Measurements from ENCODE around the gene KIAA1143. TPM values are rescaled to one million over a fixed set of nuclear protein-coding genes. Genes with fewer than 3 reads are reported as not detected.

KIAA1143 gene
- total RNA-seq, 2 donors from 2014 or later: 16.9 to 28.9 TPM

- no peaks in the 10 kb centered on the region for H3K36me3 ChIP-seq
- no peak for TF ChIP-seq CTCF (IDR thresholded peaks at IDR 0.05)
- H3K27me3 ChIP-seq (replicated peaks; ENCODE audit: insufficient read depth): no peaks in the 10 kb centered on the region
- H3K4me3 ChIP-seq: peak overlapping the region; percentile 83
- ATAC-seq (ENCODE audit: insufficient number of reproducible peaks, low FRiP score, low read depth) (no peak), DNase-seq (ENCODE audit: low spot score) (no peak)
- peaks cover 5 to 13% of the 10 kb centered on the region in 2 donors for H3K4me1 ChIP-seq (ENCODE audit: control insufficient read depth in 1 of 2, low read depth in 2 of 2)
- no peak overlapping the region for H3K27ac ChIP-seq
- no peaks in the 10 kb centered on the region for H3K9me3 ChIP-seq
Observed at GRCh38 chr3:44762170-44762677, 805 bp upstream of the KIAA1143 start.

- Histone ChIP-seq H3K27ac (peak overlapping the region in 1 of 2 donors; percentile 39), H3K27me3 (replicated peaks; ENCODE audit: insufficient read depth) (no peaks in the 10 kb centered on the region), H3K4me1 (ENCODE audit: control insufficient read depth in 1 of 2, low read depth in 2 of 2) (peaks cover 5 to 13% of the 10 kb centered on the region in 2 donors), H3K9me3 (no peaks in the 10 kb centered on the region), H3K36me3 (no peaks in the 10 kb centered on the region), H3K4me3 (peak overlapping the region; percentile 83)
- no peak for TF ChIP-seq CTCF (IDR thresholded peaks at IDR 0.05)
- DNase-seq (ENCODE audit: low spot score) (no peak), ATAC-seq (ENCODE audit: insufficient number of reproducible peaks, low FRiP score, low read depth) (no peak)
Observed at GRCh38 chr3:44761101-44761423, 357 bp downstream of the KIAA1143 start.

GRCh38 chr3:44734646-44735168, 26.7 kb downstream of the KIAA1143 start:
- no peak for TF ChIP-seq CTCF (IDR thresholded peaks at IDR 0.05)
- Histone ChIP-seq H3K4me3 (no peak overlapping the region), H3K27me3 (replicated peaks; ENCODE audit: insufficient read depth) (no peaks in the 10 kb centered on the region), H3K9me3 (peaks cover 82% of the 10 kb centered on the region), H3K4me1 (ENCODE audit: control insufficient read depth in 1 of 2, low read depth in 2 of 2) (peaks cover 0 to 9% of the 10 kb centered on the region in 2 donors), H3K36me3 (peaks cover 36% of the 10 kb centered on the region), H3K27ac (no peak overlapping the region)
- ATAC-seq (ENCODE audit: insufficient number of reproducible peaks, low FRiP score, low read depth) (no peak), DNase-seq (ENCODE audit: low spot score) (no peak)

GRCh38 chr3:44729384-44729910, 32.0 kb downstream of the KIAA1143 start, which contains the start of gene ZNF501:
TSS of gene ZNF501 (plus strand) at chr3:44729635. CDS start at chr3:44734422, 4,787 bp downstream.
- DNase-seq (ENCODE audit: low spot score): peak; percentile 84
- peaks cover 0 to 14% of the 10 kb centered on the region in 2 donors for H3K4me1 ChIP-seq (ENCODE audit: control insufficient read depth in 1 of 2, low read depth in 2 of 2)
- peaks cover 23% of the 10 kb centered on the region for H3K36me3 ChIP-seq
- TF ChIP-seq CTCF (IDR thresholded peaks at IDR 0.05): no peak
- no peaks in the 10 kb centered on the region for H3K27me3 ChIP-seq (replicated peaks; ENCODE audit: insufficient read depth)
- no peak within 1 kb of the TSS for H3K27ac ChIP-seq
- no peak for ATAC-seq (ENCODE audit: insufficient number of reproducible peaks, low FRiP score, low read depth)
- peaks cover 58% of the 10 kb centered on the region for H3K9me3 ChIP-seq
- H3K4me3 ChIP-seq: peak within 1 kb of the TSS; percentile 77

GRCh38 chr3:44722103-44722401, 39.4 kb downstream of the KIAA1143 start:
- no peak for ATAC-seq (ENCODE audit: insufficient number of reproducible peaks, low FRiP score, low read depth)
- no peak overlapping the region for H3K27ac ChIP-seq
- TF ChIP-seq CTCF (IDR thresholded peaks at IDR 0.05): no peak
- H3K36me3 ChIP-seq: peaks cover 36% of the 10 kb centered on the region
- peaks cover 83% of the 10 kb centered on the region for H3K9me3 ChIP-seq
- no peaks in the 10 kb centered on the region for H3K27me3 ChIP-seq (replicated peaks; ENCODE audit: insufficient read depth)
- no peak for DNase-seq (ENCODE audit: low spot score)
- H3K4me3 ChIP-seq: no peak overlapping the region
- no peaks in the 10 kb centered on the region for H3K4me1 ChIP-seq (ENCODE audit: control insufficient read depth in 1 of 2, low read depth in 2 of 2)
